ENCODE results near the gene WDCP.
"Not testable (repeated sequence)": the region's sequence is repeated elsewhere in the genome, so short reads cannot be mapped to it uniquely, and the experiment has no call there.

WDCP gene

GRCh38 chr2:24022324-24022974, 24.7 kb downstream of the WDCP start:
- no peak for DNase-seq (ENCODE audit: low read depth)

- DNase-seq (ENCODE audit: low read depth) = no peak
Measured at GRCh38 chr2:24021122-24021998, 25.8 kb downstream of the WDCP start.

GRCh38 chr2:24020244-24020643, 26.9 kb downstream of the WDCP start:
- no peak for DNase-seq (ENCODE audit: low read depth)

GRCh38 chr2:24019729-24020128, 27.5 kb downstream of the WDCP start:
- no peak for DNase-seq (ENCODE audit: low read depth)

- DNase-seq (ENCODE audit: low read depth) = no peak
Measured at GRCh38 chr2:24018241-24018640, 28.9 kb downstream of the WDCP start.

- no peak for DNase-seq (ENCODE audit: low read depth)
Measured at GRCh38 chr2:24017711-24018110, 29.5 kb downstream of the WDCP start.

- no peak for DNase-seq (ENCODE audit: low read depth)
Measured at GRCh38 chr2:24016853-24017703, 30.1 kb downstream of the WDCP start.

GRCh38 chr2:24016376-24016761, 30.8 kb downstream of the WDCP start:
- DNase-seq (ENCODE audit: low read depth) = no peak

- DNase-seq (ENCODE audit: low read depth) = no peak
Measured at GRCh38 chr2:24015562-24016375, 31.4 kb downstream of the WDCP start.

- not testable (repeated sequence) for DNase-seq (ENCODE audit: low read depth)
Measured at GRCh38 chr2:24014902-24015301, 32.3 kb downstream of the WDCP start.

GRCh38 chr2:24012521-24013188, 34.5 kb downstream of the WDCP start:
- no peak for DNase-seq (ENCODE audit: low read depth)

- no peak for DNase-seq (ENCODE audit: low read depth)
Measured at GRCh38 chr2:24011250-24012104, 35.7 kb downstream of the WDCP start.

- DNase-seq (ENCODE audit: low read depth) = no peak
Measured at GRCh38 chr2:24010477-24011249, 36.5 kb downstream of the WDCP start.

- DNase-seq (ENCODE audit: low read depth) = no peak
Measured at GRCh38 chr2:24009680-24010476, 37.3 kb downstream of the WDCP start, which contains the start of gene MFSD2B. Gene MFSD2B, plus strand, starts transcription at chr2:24010085. Its CDS starts 12 bp downstream, at chr2:24010097.

- DNase-seq (ENCODE audit: low read depth) = no peak
Measured at GRCh38 chr2:24009367-24009679, 37.9 kb downstream of the WDCP start.

GRCh38 chr2:24008672-24009366, 38.4 kb downstream of the WDCP start:
- no peak for DNase-seq (ENCODE audit: low read depth)

- DNase-seq (ENCODE audit: low read depth) = no peak
Measured at GRCh38 chr2:24007693-24008092, 39.5 kb downstream of the WDCP start.

- no peak for DNase-seq (ENCODE audit: low read depth)
Measured at GRCh38 chr2:23994567-23994966, 52.6 kb downstream of the WDCP start.

Measured in stimulated activated CD8-positive, alpha-beta memory T cell treated with anti-CD3 and anti-CD28 coated beads, Interleukin-12 subunit alpha, Interleukin-12 subunit beta, amount 100 ng/mL, for 1 hour (primary cell).